ENCODE data around the gene APOE. TPM values are rescaled to one million over a fixed set of nuclear protein-coding genes. Genes with fewer than 3 reads are reported as not detected.
A peak's percentile ranks its signal among the peaks of the same experiment; 100 is the strongest.

Gene APOE
- total RNA-seq, 1 donor from 2014 or later, result 655 TPM

DNA sequence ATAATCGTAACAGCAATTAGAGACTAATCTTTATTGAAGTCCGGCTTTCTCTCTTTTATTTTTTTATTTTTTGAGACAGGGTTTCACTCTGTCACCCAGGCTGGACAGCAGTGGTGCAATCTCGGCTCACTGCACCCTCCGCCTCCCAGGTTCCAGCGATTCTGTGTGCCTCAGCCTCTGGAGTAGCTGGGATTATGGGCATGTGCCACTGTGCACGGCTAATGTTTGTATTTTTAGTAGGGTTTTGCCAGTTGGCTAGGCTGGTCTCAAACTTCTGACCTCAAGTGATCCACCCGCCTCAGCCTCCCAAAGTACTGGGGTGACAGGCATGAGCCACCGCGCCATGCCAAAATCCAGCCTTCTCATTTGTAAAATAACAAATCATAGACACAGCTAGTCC is 44.0 kb downstream of the APOE start:
- Mint-ChIP-seq H3K4me1 (ENCODE audit: low read depth, unreplicated experiment) (no peaks in the 10 kb centered on the region), H3K27ac (ENCODE audit: unreplicated experiment) (no peak overlapping the region), H3K9me3 (ENCODE audit: unreplicated experiment) (no peaks in the 10 kb centered on the region), H3K4me3 (ENCODE audit: unreplicated experiment) (no peak overlapping the region), H3K36me3 (ENCODE audit: low read depth, unreplicated experiment) (peaks cover 3% of the 10 kb centered on the region), H3K27me3 (ENCODE audit: low read depth, unreplicated experiment) (no peaks in the 10 kb centered on the region)
- no peak for DNase-seq (ENCODE audit: low read depth)
- H2AFZ ChIP-seq (ENCODE audit: low read depth, low read length), result no peak overlapping the region
- no peaks in the 10 kb centered on the region for H3K79me2 ChIP-seq (ENCODE audit: insufficient read depth, low read length)
- H3K4me2 ChIP-seq (ENCODE audit: low read length), result no peak overlapping the region
- H3K27me3 ChIP-seq (ENCODE audit: insufficient read depth, low read length), result no peaks in the 10 kb centered on the region
- no peak overlapping the region for H3K4me3 ChIP-seq (ENCODE audit: insufficient read depth, low read depth, low read length)
- no peak overlapping the region for H3K27ac ChIP-seq (ENCODE audit: low read depth, low read length)
- no peaks in the 10 kb centered on the region for H4K20me1 ChIP-seq (ENCODE audit: insufficient read depth, low read length)
- FAIRE-seq, result no peak
- H3K9ac ChIP-seq (ENCODE audit: low read length), result no peak overlapping the region
- H3K36me3 ChIP-seq (ENCODE audit: insufficient read depth, low read length), result no peaks in the 10 kb centered on the region
- no peaks in the 10 kb centered on the region for H3K9me3 ChIP-seq (ENCODE audit: insufficient read depth, low read depth, low read length)
- peaks cover 5% of the 10 kb centered on the region for H3K4me1 ChIP-seq (ENCODE audit: insufficient read depth, low read length)
- TF ChIP-seq EZH2 (IDR thresholded peaks at IDR 0.05; ENCODE audit: insufficient read depth, low read length), result no peak
- TF ChIP-seq, protein P1, sequence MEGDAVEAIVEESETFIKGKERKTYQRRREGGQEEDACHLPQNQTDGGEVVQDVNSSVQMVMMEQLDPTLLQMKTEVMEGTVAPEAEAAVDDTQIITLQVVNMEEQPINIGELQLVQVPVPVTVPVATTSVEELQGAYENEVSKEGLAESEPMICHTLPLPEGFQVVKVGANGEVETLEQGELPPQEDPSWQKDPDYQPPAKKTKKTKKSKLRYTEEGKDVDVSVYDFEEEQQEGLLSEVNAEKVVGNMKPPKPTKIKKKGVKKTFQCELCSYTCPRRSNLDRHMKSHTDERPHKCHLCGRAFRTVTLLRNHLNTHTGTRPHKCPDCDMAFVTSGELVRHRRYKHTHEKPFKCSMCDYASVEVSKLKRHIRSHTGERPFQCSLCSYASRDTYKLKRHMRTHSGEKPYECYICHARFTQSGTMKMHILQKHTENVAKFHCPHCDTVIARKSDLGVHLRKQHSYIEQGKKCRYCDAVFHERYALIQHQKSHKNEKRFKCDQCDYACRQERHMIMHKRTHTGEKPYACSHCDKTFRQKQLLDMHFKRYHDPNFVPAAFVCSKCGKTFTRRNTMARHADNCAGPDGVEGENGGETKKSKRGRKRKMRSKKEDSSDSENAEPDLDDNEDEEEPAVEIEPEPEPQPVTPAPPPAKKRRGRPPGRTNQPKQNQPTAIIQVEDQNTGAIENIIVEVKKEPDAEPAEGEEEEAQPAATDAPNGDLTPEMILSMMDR (IDR thresholded peaks at IDR 0.05; ENCODE audit: insufficient read depth, low read depth, low read length), result no peak

DNA sequence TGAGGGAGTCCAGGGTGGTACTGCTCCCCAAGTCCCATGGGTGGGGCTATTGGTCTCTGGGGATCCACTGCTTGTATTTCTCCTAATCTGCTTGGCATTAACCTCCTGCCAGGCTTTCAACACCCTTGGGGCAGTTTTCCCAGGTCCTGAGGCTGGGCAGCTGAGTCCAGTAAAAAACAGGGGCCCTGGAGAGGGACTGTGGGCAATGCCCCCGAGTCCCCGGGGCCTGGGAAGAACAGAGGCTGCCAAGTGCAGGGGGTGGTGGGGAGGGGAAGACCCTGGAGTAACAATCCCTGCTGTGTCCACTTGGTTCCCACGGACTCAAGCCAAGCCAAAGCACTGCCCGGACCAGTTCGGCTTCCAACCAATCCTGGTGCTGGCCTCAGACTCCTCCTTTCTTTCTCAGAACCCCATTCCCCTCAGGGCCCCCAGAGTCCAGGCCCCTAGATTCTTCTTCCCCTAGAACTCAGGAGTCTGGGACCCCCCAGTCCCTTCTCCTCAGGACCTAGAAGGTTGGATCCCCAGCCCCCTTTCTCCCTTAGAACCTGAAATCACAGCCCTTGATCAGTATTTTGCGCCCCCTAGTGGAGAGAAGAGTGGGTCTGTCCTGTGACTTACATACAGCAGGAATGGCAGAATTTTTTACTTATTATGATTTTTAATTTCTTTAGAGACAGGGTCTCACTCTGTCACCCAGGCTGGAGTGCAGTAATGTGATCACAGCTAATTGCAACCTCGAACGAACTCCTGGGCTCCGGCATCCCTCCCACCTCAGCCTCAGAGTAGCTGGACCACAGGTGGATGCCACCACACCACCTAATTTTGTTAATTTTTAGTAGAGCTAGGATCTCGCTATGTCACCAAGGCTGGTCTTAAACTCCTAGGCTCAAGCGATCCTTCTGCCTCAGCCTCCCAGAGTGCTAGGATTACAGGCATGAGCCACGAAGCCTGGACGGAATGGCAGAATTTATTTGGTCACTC is 45.9 kb downstream of the APOE start:
- H3K4me2 ChIP-seq (ENCODE audit: low read length), result peak overlapping the region; percentile 68
- no peaks in the 10 kb centered on the region for H3K9me3 ChIP-seq (ENCODE audit: insufficient read depth, low read depth, low read length)
- H3K27me3 ChIP-seq (ENCODE audit: insufficient read depth, low read length), result no peaks in the 10 kb centered on the region
- H3K4me3 ChIP-seq (ENCODE audit: insufficient read depth, low read depth, low read length), result no peak overlapping the region
- no peaks in the 10 kb centered on the region for H3K27me3 Mint-ChIP-seq (ENCODE audit: low read depth, unreplicated experiment)
- H3K27ac Mint-ChIP-seq (ENCODE audit: unreplicated experiment), result no peak overlapping the region
- no peak for FAIRE-seq
- no peaks in the 10 kb centered on the region for H3K9me3 Mint-ChIP-seq (ENCODE audit: unreplicated experiment)
- no peaks in the 10 kb centered on the region for H3K36me3 ChIP-seq (ENCODE audit: insufficient read depth, low read length)
- H4K20me1 ChIP-seq (ENCODE audit: insufficient read depth, low read length), result peaks cover 9% of the 10 kb centered on the region
- peaks cover 13% of the 10 kb centered on the region for H3K79me2 ChIP-seq (ENCODE audit: insufficient read depth, low read length)
- H3K4me1 ChIP-seq (ENCODE audit: insufficient read depth, low read length), result peaks cover 10% of the 10 kb centered on the region
- H3K36me3 Mint-ChIP-seq (ENCODE audit: low read depth, unreplicated experiment), result peaks cover 3% of the 10 kb centered on the region
- peak; percentile 52 for DNase-seq (ENCODE audit: low read depth)
- no peak overlapping the region for H3K27ac ChIP-seq (ENCODE audit: low read depth, low read length)
- H3K9ac ChIP-seq (ENCODE audit: low read length), result peak overlapping the region; percentile 47
- H3K4me1 Mint-ChIP-seq (ENCODE audit: low read depth, unreplicated experiment), result no peaks in the 10 kb centered on the region
- H3K4me3 Mint-ChIP-seq (ENCODE audit: unreplicated experiment), result no peak overlapping the region
- TF ChIP-seq, protein P1 (IDR thresholded peaks at IDR 0.05; ENCODE audit: insufficient read depth, low read depth, low read length), result peak; percentile 80
- no peak for TF ChIP-seq EZH2 (IDR thresholded peaks at IDR 0.05; ENCODE audit: insufficient read depth, low read length)
- H2AFZ ChIP-seq (ENCODE audit: low read depth, low read length), result peak overlapping the region; percentile 71

DNA sequence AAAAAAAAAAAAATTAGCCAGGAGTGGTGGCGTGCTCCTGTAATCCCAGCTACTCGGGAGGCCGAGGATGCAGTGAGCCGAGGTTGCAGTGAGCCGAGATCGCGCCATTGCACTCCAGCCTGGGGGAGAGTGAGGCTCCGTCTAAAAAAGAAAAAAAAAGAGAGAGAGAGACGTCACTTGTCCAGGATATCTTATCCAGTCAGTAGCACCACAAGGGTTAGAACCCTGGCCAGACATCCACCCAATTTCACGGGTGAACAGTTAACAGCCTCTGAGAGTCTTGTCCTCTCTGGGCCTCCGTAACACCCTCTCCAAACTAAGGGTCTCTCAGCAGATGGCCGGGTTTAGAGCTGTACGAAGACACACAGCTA is 48.7 kb downstream of the APOE start:
- Histone ChIP-seq H3K9me3 (ENCODE audit: insufficient read depth, low read depth, low read length) (no peaks in the 10 kb centered on the region), H3K27ac (ENCODE audit: low read depth, low read length) (peak overlapping the region; percentile 95), H3K79me2 (ENCODE audit: insufficient read depth, low read length) (peaks cover 40% of the 10 kb centered on the region), H4K20me1 (ENCODE audit: insufficient read depth, low read length) (peaks cover 37% of the 10 kb centered on the region), H2AFZ (ENCODE audit: low read depth, low read length) (peak overlapping the region; percentile 94), H3K4me3 (ENCODE audit: insufficient read depth, low read depth, low read length) (peak overlapping the region; percentile 91), H3K36me3 (ENCODE audit: insufficient read depth, low read length) (no peaks in the 10 kb centered on the region), H3K27me3 (ENCODE audit: insufficient read depth, low read length) (no peaks in the 10 kb centered on the region), H3K4me2 (ENCODE audit: low read length) (peak overlapping the region; percentile 87), H3K4me1 (ENCODE audit: insufficient read depth, low read length) (peaks cover 14% of the 10 kb centered on the region), H3K9ac (ENCODE audit: low read length) (peak overlapping the region; percentile 93)
- TF ChIP-seq, protein P1 (IDR thresholded peaks at IDR 0.05; ENCODE audit: insufficient read depth, low read depth, low read length), result no peak
- TF ChIP-seq EZH2 (IDR thresholded peaks at IDR 0.05; ENCODE audit: insufficient read depth, low read length), result no peak
- peaks cover 17% of the 10 kb centered on the region for H3K4me1 Mint-ChIP-seq (ENCODE audit: low read depth, unreplicated experiment)
- H3K9me3 Mint-ChIP-seq (ENCODE audit: unreplicated experiment), result no peaks in the 10 kb centered on the region
- H3K4me3 Mint-ChIP-seq (ENCODE audit: unreplicated experiment), result peak overlapping the region; percentile 100
- H3K27ac Mint-ChIP-seq (ENCODE audit: unreplicated experiment), result peak overlapping the region; percentile 100
- H3K36me3 Mint-ChIP-seq (ENCODE audit: low read depth, unreplicated experiment), result no peaks in the 10 kb centered on the region
- no peak for DNase-seq (ENCODE audit: low read depth)
- no peaks in the 10 kb centered on the region for H3K27me3 Mint-ChIP-seq (ENCODE audit: low read depth, unreplicated experiment)
- no peak for FAIRE-seq

Measured in astrocyte (in vitro differentiated cells and primary cell).